HUDEP-2 (cell line): ENCODE data around the gene KIT.
A peak's percentile ranks its signal among the peaks of the same experiment; 100 is the strongest.
"Not testable (repeated sequence)": the region's sequence is repeated elsewhere in the genome, so short reads cannot be mapped to it uniquely, and the experiment has no call there.

Source experiments
- DNase-seq, 76 experiments: peaks; one replicate each; lab custom pipeline; 2025; ENCODE audit not compliant: unreplicated experiment in 76 of 76; lab: John Stamatoyannopoulos, UW

KIT gene

DNA sequence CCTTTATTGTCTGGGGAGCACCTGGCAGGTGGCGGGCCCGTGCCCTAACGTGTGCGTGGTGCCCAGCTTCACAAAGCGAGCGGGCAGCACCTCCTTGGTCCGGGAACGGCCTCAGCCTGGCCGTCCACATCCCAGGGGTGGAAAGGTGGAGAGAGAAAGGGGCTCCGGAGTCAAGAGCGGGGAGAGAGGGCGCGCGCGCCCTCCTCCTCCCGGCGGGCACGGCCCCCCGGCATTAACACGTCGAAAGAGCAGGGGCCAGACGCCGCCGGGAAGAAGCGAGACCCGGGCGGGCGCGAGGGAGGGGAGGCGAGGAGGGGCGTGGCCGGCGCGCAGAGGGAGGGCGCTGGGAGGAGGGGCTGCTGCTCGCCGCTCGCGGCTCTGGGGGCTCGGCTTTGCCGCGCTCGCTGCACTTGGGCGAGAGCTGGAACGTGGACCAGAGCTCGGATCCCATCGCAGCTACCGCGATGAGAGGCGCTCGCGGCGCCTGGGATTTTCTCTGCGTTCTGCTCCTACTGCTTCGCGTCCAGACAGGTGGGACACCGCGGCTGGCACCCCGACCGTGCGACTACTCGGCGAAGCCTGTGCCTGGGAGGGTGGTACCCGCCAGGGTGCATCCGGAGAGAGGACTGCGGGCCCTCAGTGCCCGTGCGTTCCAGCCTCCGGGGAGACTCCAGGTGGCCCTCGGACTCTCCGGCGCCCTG, at the start of gene KIT:
KIT (plus strand) TSS at position 407 of the 701 bp plus-strand sequence; CDS start at position 465, 58 bp downstream.
- DNase-seq, result peak in 72 of 76 experiments; percentile 13 to 86 (median 64)

GRCh38 chr4:54609310-54609709, 48.4 kb upstream of the KIT start:
- DNase-seq, result no peak

- no peak for DNase-seq
Measured at GRCh38 chr4:54614149-54614548, 43.6 kb upstream of the KIT start.

DNA sequence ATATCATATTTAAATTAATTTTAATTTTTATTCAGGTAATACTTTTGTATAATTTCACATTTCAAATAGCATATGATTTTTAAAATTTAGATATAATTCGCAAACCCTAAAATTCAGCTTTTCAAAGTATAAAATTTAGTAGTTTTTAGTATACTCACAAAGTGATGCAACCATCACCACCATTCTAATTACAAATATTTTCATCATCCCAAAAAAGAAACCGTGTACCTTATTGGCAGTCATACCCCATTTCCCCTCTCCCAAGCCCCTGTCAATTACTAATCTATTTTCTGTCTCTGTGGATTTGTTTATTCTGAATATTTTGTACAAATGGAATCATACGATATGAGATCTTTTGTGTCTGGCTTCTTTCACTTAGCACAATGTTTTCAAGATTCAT, 37.0 kb upstream of the KIT start:
- no peak for DNase-seq

DNA sequence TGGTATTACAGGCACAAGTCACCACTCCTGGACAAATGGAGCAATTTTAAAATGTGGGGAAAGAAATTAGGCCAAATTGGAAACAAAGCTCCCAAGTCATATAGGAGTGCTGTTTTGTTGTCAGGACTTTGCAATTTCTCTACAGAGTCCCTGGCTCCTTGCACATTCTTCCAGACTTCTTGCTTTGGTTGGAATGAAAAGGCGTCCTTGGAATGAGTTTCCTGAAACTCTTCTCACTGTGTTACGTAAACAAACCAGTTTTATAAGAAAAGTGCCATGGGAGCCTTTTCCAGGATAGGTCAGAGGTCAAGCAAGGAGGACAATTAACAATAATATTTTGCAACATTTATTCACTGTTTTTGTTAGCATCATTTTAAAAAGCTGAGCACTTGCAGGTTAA, 32.4 kb upstream of the KIT start:
- DNase-seq, result no peak

- no peak for DNase-seq
Measured at GRCh38 chr4:54626113-54626512, 31.6 kb upstream of the KIT start.

DNA sequence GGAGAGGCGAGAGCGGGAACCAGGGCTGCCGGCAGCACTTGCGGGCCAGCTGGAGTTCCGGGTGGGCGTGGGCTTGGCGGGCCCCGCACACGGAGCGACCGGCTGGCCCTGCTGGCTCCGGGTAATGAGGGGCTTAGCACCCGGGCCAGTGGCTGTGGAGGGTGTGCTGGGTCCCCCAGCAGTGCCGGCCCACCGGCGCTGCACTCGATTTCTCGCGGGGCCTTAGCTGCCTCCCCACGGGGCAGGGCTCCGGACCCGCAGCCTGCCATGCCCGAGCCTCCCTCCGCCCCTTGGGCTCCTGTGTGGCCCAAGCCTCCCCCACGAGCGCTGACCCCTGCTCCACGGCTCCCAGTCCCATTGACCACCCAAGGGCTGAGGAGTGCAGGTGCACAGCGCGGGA, 25.2 kb upstream of the KIT start:
- no peak for DNase-seq

DNA sequence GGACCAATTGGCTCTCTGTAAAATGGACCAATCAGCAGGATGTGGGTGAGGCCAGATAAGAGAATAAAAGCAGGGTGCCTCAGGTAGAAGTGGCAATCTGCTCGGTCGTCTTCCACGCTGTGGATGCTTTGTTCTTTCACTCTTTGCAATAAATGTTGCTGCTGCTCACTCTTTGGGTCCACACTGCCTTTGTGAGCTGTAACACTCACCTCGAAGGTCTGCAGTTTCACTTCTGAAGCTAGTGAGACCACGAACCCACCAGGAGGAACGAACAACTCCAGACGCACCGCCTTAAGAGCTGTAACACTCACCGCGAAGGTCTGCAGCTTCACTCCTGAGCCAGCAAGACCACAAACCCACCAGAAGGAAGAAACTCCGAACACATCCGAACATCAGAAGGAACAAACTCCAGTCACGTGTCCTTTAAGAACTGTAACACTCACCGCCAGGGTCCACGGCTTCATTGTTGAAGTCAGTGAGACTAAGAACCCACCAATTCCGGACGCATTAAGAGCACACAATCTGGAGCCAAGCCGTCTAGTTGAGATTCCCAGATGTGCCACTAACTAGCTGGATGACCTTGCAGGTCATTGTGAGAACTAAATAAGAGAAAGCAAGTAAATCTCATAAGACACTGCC, 24.5 kb upstream of the KIT start:
- not testable (repeated sequence) for DNase-seq

- peak in 1 of 76 experiments; percentile 13 for DNase-seq
Measured at GRCh38 chr4:54635318-54635717, 22.4 kb upstream of the KIT start.

DNA sequence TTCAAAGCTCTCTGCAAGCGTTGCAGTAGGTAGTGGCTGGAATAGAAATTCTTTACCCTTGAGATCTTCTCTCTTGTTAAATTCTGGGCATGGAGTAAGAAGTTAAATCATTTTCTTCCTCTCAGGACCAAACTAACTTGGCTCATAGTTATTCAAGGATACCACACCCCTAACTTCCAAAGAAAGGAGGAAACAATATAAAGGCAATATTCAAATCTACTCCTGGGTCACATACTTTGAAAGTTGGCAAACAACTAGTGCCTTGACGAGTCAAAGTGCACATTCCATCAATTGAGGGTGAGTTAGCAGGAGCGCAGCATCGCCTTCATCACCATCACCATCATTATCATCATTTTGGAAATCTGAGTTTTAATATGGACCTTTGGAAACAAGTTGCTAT, 20.4 kb upstream of the KIT start:
- no peak for DNase-seq

GRCh38 chr4:54641101-54641500, 16.7 kb upstream of the KIT start:
- not testable (repeated sequence) for DNase-seq

GRCh38 chr4:54643172-54643571, 14.6 kb upstream of the KIT start:
- DNase-seq, result no peak

DNA sequence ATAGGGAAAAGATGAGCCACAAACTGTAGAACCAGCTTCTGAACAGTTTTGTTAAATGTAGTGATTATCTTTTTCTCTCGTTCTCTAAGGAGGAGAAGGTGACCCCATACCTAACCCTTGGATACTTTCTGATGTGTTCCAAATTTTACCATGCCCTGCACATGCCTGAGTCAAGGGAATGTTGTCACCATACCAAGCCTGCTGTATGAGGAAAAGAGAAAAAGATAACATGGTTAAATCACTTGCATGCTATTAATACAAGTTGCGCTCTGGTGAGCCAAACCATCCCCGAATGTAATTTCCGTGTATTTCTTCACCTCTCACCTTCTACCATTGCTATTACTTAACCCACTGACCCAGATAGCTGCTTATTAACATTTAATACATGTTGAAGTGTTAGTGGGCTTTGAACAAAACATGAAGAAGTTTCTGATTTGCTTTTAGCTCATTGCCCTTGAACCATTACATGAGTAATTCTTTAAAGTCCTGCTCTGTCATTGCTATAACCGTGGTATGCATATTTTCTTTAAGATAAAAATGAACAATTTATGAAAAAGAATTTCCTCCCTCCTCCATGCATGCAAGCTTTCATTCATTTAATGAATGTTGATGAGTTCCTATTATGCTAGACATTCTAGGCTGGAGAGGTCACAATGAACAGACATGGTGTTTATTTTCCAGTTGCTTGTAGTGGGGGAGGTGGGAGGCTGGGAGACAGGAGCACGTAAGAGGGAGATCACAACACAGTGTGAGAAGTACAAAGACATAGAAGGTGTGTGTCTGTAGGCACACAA, 13.6 kb upstream of the KIT start:
- no peak for DNase-seq

GRCh38 chr4:54645830-54646229, 11.9 kb upstream of the KIT start:
- no peak for DNase-seq

- DNase-seq, result no peak
Measured at GRCh38 chr4:54647070-54647469, 10.7 kb upstream of the KIT start.

- no peak for DNase-seq
Measured at GRCh38 chr4:54651050-54651449, 6.7 kb upstream of the KIT start.

- DNase-seq, result no peak
Measured at GRCh38 chr4:54654753-54655152, 3.0 kb upstream of the KIT start.

DNA sequence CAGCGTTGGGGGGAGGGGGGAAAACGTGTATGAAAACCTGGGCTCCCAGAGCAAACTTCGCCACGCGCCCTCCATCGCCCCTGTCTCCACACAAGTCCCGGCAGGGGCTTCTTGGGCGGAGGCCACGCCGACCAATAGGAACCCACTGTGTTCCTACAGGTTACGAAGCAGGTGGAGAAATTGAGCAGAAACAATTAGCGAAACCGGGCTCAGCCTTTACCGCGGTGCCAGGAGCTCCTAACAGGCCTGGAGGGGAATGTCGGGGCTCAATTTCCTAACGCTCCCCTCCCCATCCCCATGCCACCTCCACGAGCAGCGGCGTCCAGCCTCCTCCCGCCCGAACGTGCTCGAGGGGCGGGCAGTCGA, 589 bp upstream of the KIT start:
- peak in 18 of 76 experiments; percentile 2 to 39 (median 26) for DNase-seq

DNA sequence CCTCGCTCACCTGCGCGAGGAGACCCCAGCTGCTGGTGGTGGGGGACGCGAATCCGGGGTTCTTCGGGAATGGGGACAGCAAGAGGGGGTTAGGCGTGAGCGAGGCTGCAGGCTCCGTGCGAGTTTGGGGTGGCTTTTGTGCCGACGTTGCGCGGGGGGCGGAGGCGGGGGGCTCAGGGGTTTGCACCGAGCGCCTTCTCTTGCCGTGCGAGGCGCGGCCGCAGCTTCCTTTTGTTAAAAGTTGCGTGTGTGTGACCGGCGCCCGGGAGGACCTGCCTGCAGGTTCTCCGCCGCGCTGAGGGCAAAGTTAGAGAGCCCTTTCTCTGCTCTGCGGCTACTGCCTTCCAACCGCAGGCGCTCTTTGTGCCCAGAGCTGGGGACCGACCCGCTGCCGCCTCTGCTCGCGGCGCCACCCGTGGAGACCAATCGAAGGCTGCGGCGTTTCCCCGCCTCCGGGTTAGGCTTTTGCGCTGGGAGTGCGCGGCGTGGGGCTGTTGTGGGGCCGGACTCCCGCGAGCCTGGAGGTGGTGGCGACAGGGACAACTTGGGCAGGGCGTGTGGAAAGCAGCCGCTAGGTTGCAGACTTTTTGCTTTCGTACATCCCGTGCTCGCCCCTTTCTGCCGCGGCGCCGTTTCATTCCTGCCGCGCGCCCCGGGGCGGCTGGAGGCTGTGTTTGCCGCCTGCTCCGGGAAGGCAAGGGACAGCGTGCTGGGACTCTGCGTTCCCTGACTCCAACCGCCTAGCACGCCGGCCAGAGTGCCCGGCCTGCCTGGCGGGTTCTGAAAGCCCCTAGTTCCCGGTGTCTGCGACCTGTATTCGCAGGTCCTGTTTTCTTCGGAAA, 716 bp downstream of the KIT start:
- DNase-seq, result peak in 57 of 76 experiments; percentile 7 to 68 (median 44)

GRCh38 chr4:54659313-54659712, 1.6 kb downstream of the KIT start:
- DNase-seq, result peak in 19 of 76 experiments; percentile 12 to 53 (median 28)
